Measurements from ENCODE around the gene INSIG2. TPM values are rescaled to one million over a fixed set of nuclear protein-coding genes. Genes with fewer than 3 reads are reported as not detected.

Gene INSIG2
- 1 to 10 TPM; 4.1 to 6.7 TPM for total RNA-seq

GRCh38 chr2:118088051-118089024, at the start of gene INSIG2:
TSS of gene INSIG2 (plus strand) at chr2:118088471. CDS start at chr2:118096557, 8,086 bp downstream.

Other genes starting within 250 kb of the INSIG2 start
- gene CCDC93, start 74.4 kb upstream of the INSIG2 start, total RNA-seq: 10 to 100 TPM; 17.2 to 20.6 TPM

Measured in melanocyte of skin (primary cell).